HG02943 (cell line): ENCODE data around the gene HSCB.
A peak's percentile ranks its signal among the peaks of the same experiment; 100 is the strongest.
"Not testable (repeated sequence)": the region's sequence is repeated elsewhere in the genome, so short reads cannot be mapped to it uniquely, and the experiment has no call there.

Experiments used
- ATAC-seq: cut with Tn5 transposase; IDR thresholded peaks from one replicate; pipeline ENCODE4 v1.9.1; 2021; ENCODE audit warnings: mild to moderate bottlenecking, low read depth, moderate library complexity; ENCODE audit not compliant: unreplicated experiment

Gene HSCB

DNA sequence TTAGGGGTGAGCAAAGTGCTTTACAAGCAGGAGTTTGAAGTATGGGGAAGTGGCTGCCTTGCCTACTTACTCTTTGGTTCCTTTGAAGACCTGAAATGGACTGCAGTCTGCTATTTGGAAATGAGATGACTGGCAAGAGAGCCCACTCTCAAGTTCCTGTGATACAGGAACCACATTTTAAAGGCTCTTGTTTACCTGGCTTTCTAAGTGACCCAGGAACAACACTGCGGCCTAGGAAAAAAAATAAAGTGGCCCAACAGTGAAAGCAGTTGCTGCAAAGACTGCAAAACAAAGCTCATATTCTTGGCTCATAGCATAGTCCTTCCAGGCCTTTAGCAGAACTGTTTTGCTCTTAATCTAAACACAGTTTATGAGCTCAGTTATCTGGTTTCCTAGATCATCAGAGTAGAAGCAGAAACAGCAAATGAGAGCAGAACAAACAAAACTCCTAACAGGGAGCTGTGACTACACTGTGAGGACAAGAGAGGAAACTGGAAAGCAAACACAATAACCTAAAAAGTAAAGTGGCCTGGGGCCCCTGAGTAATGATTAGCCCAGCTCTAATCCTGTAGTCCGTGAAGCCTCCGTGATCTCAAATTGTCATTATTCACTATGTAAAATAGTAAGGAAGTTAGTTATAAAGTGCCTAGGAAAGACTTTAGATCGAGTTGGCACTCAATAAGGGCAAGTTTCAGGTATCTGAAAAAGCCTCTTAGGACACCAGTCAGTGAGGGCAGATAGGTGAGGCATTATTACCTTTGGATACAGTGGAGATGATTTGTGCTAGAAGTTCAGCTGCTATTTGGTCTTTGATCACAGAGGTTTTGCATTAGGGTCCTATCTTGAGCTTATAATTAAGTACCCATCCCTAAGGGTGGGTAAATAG is 42.2 kb downstream of the HSCB start:
- no peak for ATAC-seq

DNA sequence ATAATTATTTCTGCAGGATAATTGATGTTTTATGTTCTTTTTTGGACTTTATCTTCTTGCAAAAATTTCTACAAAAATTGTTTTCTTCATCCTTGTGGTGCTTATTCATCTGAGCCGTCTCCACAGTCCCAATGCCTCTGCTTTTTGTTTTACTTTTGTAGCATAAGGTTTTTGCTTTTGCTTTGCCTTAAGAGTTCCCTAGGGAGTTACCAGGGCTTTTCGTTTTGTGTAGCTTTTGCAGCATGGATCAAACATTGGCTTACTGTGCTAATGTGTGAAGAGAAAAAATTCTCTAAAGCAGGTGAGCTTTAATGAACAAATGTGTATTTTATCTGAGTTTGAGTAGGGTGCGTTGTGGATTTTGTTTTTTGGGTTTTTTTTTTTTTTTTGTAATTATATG is 46.8 kb downstream of the HSCB start:
- no peak for ATAC-seq

- ATAC-seq: no peak
Observed at GRCh38 chr22:28791124-28791523, 49.3 kb downstream of the HSCB start.

- peak; percentile 56 for ATAC-seq
Observed at GRCh38 chr22:28791841-28792490, 50.1 kb downstream of the HSCB start.

- peak; percentile 34 for ATAC-seq
Observed at GRCh38 chr22:28792491-28793383, 50.9 kb downstream of the HSCB start.

- ATAC-seq: no peak
Observed at GRCh38 chr22:28793976-28794584, 52.2 kb downstream of the HSCB start.

- no peak for ATAC-seq
Observed at GRCh38 chr22:28795071-28795693, 53.3 kb downstream of the HSCB start.

- no peak for ATAC-seq
Observed at GRCh38 chr22:28795932-28796856, 54.4 kb downstream of the HSCB start.

GRCh38 chr22:28798810-28799605 is 57.2 kb downstream of the HSCB start:
- ATAC-seq: no peak

GRCh38 chr22:28799606-28800307 is 57.9 kb downstream of the HSCB start:
- peak; percentile 28 for ATAC-seq

DNA sequence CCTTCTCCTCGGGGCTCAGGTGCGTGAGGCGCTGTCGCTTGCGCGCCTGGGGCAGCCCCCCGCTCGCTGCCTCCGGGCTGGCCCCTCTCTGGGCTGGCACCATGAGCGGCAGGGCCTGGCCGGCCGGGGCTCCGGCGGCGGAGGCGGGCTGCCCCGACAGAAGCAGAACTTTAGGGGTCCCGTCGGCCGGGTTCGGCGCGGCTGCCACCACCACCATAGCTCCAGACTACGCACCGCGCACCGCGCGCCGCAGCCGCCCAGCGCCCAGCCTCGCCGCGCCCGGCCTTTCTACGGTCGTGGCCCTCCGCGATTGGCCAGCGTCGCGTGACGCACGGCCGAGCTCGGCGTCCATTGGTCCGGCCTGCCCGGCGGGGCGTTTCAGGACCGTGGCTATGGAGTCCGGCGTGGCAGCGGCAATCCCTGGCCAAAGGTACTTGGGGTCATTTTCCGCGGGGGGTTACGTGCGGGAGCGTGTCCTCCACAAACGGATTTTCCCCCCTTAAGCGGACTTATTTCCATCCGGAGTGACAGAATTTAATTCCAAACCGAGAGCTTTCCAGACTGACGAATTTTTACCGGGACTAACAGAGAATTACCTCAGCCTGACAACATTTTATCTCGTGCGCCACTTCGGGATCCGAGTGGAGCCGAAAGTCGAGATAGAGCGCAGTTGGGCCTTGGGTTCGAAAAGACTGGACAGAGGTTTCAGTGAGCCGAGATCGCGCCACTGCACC is 58.6 kb downstream of the HSCB start, which contains the start of gene XBP1:
Gene XBP1 (minus strand): TSS at position 262 of the 734 bp plus-strand sequence.
- peak; percentile 82 for ATAC-seq

GRCh38 chr22:28801845-28802594 is 60.2 kb downstream of the HSCB start:
- ATAC-seq: no peak

DNA sequence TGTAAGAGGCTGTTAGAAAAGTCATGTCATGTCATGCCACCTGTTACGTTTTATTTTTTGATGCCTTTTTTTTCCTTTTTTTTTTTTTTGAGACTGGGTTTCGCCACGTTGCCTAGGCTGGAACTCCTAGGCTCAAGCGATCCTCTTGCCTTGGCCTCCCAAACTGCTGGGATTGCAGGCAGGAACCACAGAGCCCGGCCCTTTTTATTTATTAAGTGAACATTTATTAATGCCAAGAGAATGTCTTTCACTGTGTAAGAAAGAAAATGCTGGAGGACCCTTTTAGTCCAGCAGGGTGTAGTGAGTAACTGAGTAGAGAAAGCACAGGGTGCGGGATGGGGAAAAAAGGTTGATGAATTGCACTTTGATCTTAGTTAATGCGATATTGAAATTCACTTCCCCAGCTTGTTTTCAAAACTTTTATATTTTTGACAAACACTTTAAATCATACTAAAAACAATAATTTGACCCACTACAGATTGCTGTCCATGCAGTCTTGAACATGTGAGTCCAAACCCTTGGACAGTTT is 60.8 kb downstream of the HSCB start:
- no peak for ATAC-seq

GRCh38 chr22:28805426-28805825 is 63.6 kb downstream of the HSCB start:
- ATAC-seq: not testable (repeated sequence)
